MG63 (cell line): ENCODE measurements around the gene CETN1. TPM values are rescaled to one million over a fixed set of nuclear protein-coding genes. Genes with fewer than 3 reads are reported as not detected.

ENCODE experiments used
- DNase-seq: peaks from one replicate; pipeline ENCODE4 v3.0.0-alpha.2; 2020
- H3K27me3 ChIP-seq: fragments of 250-450 bp; sonication (Bioruptor Pico); 2 replicates; pipeline ENCODE4 v1.5.1; 2020; ENCODE audit warnings: mild to moderate bottlenecking, moderate library complexity
- H3K36me3 ChIP-seq: fragments of 250-450 bp; sonication (Bioruptor Pico); 2 replicates; pipeline ENCODE4 v1.5.1; 2020; ENCODE audit warnings: mild to moderate bottlenecking, moderate library complexity
- H3K4me3 ChIP-seq: fragments of 250-450 bp; sonication (Bioruptor Pico); 2 replicates; pipeline ENCODE4 v1.5.1; 2020; ENCODE audit warnings: mild to moderate bottlenecking, moderate library complexity
- H3K9me3 ChIP-seq: fragments of 250-450 bp; sonication (Bioruptor Pico); 2 replicates; pipeline ENCODE4 v1.5.1; 2020; ENCODE audit warnings: mild to moderate bottlenecking, moderate library complexity
- total RNA-seq: library from RNA; depleted of rRNA; stranded (reverse); fragments of >200 nt; shearing (Covaris generic); gene quantifications from 2 replicates; pipeline ENCODE4 v1.2.3, GENCODE V29; 2014; ENCODE audit warnings: low replicate concordance

Gene CETN1
- total RNA-seq, 1 experiment from 2014 or later, result not detected

- no peaks in the 10 kb centered on the region for H3K36me3 ChIP-seq
- H3K27me3 ChIP-seq, result no peaks in the 10 kb centered on the region
- DNase-seq, result no peak
- no peak overlapping the region for H3K4me3 ChIP-seq
- no peaks in the 10 kb centered on the region for H3K9me3 ChIP-seq
These were observed 30.2 kb downstream of the CETN1 start for GRCh38 chr18:610214-610928.

GRCh38 chr18:612156-612555, 32.0 kb downstream of the CETN1 start:
- Histone ChIP-seq H3K27me3 (no peaks in the 10 kb centered on the region), H3K9me3 (no peaks in the 10 kb centered on the region), H3K4me3 (no peak overlapping the region), H3K36me3 (no peaks in the 10 kb centered on the region)
- DNase-seq, result no peak

- no peaks in the 10 kb centered on the region for H3K9me3 ChIP-seq
- no peaks in the 10 kb centered on the region for H3K36me3 ChIP-seq
- no peak for DNase-seq
- no peaks in the 10 kb centered on the region for H3K27me3 ChIP-seq
- H3K4me3 ChIP-seq, result no peak overlapping the region
These were observed 34.0 kb downstream of the CETN1 start for GRCh38 chr18:614193-614592.

- H3K4me3 ChIP-seq, result no peak overlapping the region
- no peaks in the 10 kb centered on the region for H3K9me3 ChIP-seq
- no peak for DNase-seq
- no peaks in the 10 kb centered on the region for H3K27me3 ChIP-seq
- no peaks in the 10 kb centered on the region for H3K36me3 ChIP-seq
These were observed 34.9 kb downstream of the CETN1 start for GRCh38 chr18:615092-615521.

GRCh38 chr18:615773-616172, 35.6 kb downstream of the CETN1 start:
- H3K36me3 ChIP-seq, result no peaks in the 10 kb centered on the region
- no peak overlapping the region for H3K4me3 ChIP-seq
- no peak for DNase-seq
- H3K27me3 ChIP-seq, result no peaks in the 10 kb centered on the region
- H3K9me3 ChIP-seq, result no peaks in the 10 kb centered on the region

- H3K27me3 ChIP-seq, result no peaks in the 10 kb centered on the region
- H3K36me3 ChIP-seq, result no peaks in the 10 kb centered on the region
These were observed 36.3 kb downstream of the CETN1 start for GRCh38 chr18:616380-616995.

GRCh38 chr18:617970-618504, 37.9 kb downstream of the CETN1 start:
- no peak overlapping the region for H3K4me3 ChIP-seq
- H3K9me3 ChIP-seq, result no peaks in the 10 kb centered on the region
- no peaks in the 10 kb centered on the region for H3K36me3 ChIP-seq
- H3K27me3 ChIP-seq, result no peaks in the 10 kb centered on the region
- DNase-seq, result no peak

More at GRCh38 chr18:616380-616995, 36.3 kb downstream of the CETN1 start:
- DNase-seq, result no peak
- H3K4me3 ChIP-seq, result no peak overlapping the region
- H3K9me3 ChIP-seq, result no peaks in the 10 kb centered on the region

- no peaks in the 10 kb centered on the region for H3K36me3 ChIP-seq
- no peaks in the 10 kb centered on the region for H3K27me3 ChIP-seq
- no peak for DNase-seq
- H3K9me3 ChIP-seq, result no peaks in the 10 kb centered on the region
- no peak overlapping the region for H3K4me3 ChIP-seq
These were observed 38.4 kb downstream of the CETN1 start for GRCh38 chr18:618618-619017.

- Histone ChIP-seq H3K4me3 (no peak overlapping the region), H3K27me3 (no peaks in the 10 kb centered on the region), H3K9me3 (no peaks in the 10 kb centered on the region), H3K36me3 (no peaks in the 10 kb centered on the region)
- peak; percentile 53 for DNase-seq
These were observed 41.3 kb downstream of the CETN1 start for GRCh38 chr18:621291-622043.

- no peaks in the 10 kb centered on the region for H3K36me3 ChIP-seq
- H3K9me3 ChIP-seq, result no peaks in the 10 kb centered on the region
- H3K4me3 ChIP-seq, result no peak overlapping the region
- H3K27me3 ChIP-seq, result no peaks in the 10 kb centered on the region
- DNase-seq, result no peak
These were observed 42.1 kb downstream of the CETN1 start for GRCh38 chr18:622289-622688.

- H3K36me3 ChIP-seq, result no peaks in the 10 kb centered on the region
- H3K27me3 ChIP-seq, result no peaks in the 10 kb centered on the region
- peak; percentile 46 for DNase-seq
- no peaks in the 10 kb centered on the region for H3K9me3 ChIP-seq
- H3K4me3 ChIP-seq, result no peak overlapping the region
These were observed 43.8 kb downstream of the CETN1 start for GRCh38 chr18:623761-624620.

GRCh38 chr18:627231-627630, 47.1 kb downstream of the CETN1 start:
- no peaks in the 10 kb centered on the region for H3K27me3 ChIP-seq
- H3K4me3 ChIP-seq, result no peak overlapping the region
- no peaks in the 10 kb centered on the region for H3K36me3 ChIP-seq
- DNase-seq, result no peak
- H3K9me3 ChIP-seq, result no peaks in the 10 kb centered on the region

GRCh38 chr18:629269-630150, 49.3 kb downstream of the CETN1 start:
- DNase-seq, result no peak
- H3K9me3 ChIP-seq, result no peaks in the 10 kb centered on the region
- no peak overlapping the region for H3K4me3 ChIP-seq
- H3K36me3 ChIP-seq, result no peaks in the 10 kb centered on the region
- no peaks in the 10 kb centered on the region for H3K27me3 ChIP-seq

- Histone ChIP-seq H3K27me3 (no peaks in the 10 kb centered on the region), H3K36me3 (no peaks in the 10 kb centered on the region)
- no peak for DNase-seq
These were observed 51.4 kb downstream of the CETN1 start for GRCh38 chr18:631560-631959.

More at GRCh38 chr18:631560-631959, 51.4 kb downstream of the CETN1 start:
- Histone ChIP-seq H3K9me3 (no peaks in the 10 kb centered on the region), H3K4me3 (no peak overlapping the region)
